Measurements from ENCODE around the gene TUBGCP2.

GRCh38 chr10:133350950-133351329 lies 42.3 kb upstream of the TUBGCP2 start:
- TF ChIP-seq USF2 (CRISPR knock-in tag; IDR thresholded peaks at IDR 0.05): no peak
- no peak for TF ChIP-seq ZNF280B (CRISPR knock-in tag; IDR thresholded peaks at IDR 0.05)
- no peak for TF ChIP-seq CTCF (IDR thresholded peaks at IDR 0.05 in 2 of 3, conservative IDR thresholded peaks at IDR 0.05 in 1 of 3; ENCODE audit: insufficient read depth in 2 of 3, low read depth in 1 of 3, low read length in 3 of 3)
- TF ChIP-seq POLR2A (conservative IDR thresholded peaks at IDR 0.05): no peak
- TF ChIP-seq ZBTB7A (IDR thresholded peaks at IDR 0.05; ENCODE audit: borderline replicate concordance, control insufficient read depth, low read depth, low read length): no peak
- no peak for TF ChIP-seq SRSF7 (optimal IDR thresholded peaks at IDR 0.05; ENCODE audit: low read depth, low read length)
- TF ChIP-seq TEAD2 (tag; IDR thresholded peaks at IDR 0.05): no peak
- TF ChIP-seq ZNF561 (CRISPR knock-in tag; conservative IDR thresholded peaks at IDR 0.05): no peak
- no peak for TF ChIP-seq ZNF778 (CRISPR knock-in tag; IDR thresholded peaks at IDR 0.05)
- TF ChIP-seq EP300 (IDR thresholded peaks at IDR 0.05; ENCODE audit: low read length): no peak
- TF ChIP-seq KLF1 (tag; IDR thresholded peaks at IDR 0.05): no peak
- no peak for TF ChIP-seq SREBF2 (CRISPR knock-in tag; IDR thresholded peaks at IDR 0.05)
- no peak for TF ChIP-seq RCOR1 (IDR thresholded peaks at IDR 0.05; ENCODE audit: borderline replicate concordance in 1 of 2, low read depth in 2 of 2, low read length in 2 of 2)
- TF ChIP-seq GABPA (tag; conservative IDR thresholded peaks at IDR 0.05; ENCODE audit: low read depth): no peak
